GM12801 (cell line): Measurements from ENCODE around the gene TMEM239.

Source experiments
- TF ChIP-seq, protein P1 (sequence below): IDR thresholded peaks from one replicate; pipeline ENCODE4 v1.5.1; 2011; ENCODE audit warnings: control low read depth; ENCODE audit not compliant: insufficient read length; ENCODE audit errors: extremely low read depth

Gene TMEM239

DNA sequence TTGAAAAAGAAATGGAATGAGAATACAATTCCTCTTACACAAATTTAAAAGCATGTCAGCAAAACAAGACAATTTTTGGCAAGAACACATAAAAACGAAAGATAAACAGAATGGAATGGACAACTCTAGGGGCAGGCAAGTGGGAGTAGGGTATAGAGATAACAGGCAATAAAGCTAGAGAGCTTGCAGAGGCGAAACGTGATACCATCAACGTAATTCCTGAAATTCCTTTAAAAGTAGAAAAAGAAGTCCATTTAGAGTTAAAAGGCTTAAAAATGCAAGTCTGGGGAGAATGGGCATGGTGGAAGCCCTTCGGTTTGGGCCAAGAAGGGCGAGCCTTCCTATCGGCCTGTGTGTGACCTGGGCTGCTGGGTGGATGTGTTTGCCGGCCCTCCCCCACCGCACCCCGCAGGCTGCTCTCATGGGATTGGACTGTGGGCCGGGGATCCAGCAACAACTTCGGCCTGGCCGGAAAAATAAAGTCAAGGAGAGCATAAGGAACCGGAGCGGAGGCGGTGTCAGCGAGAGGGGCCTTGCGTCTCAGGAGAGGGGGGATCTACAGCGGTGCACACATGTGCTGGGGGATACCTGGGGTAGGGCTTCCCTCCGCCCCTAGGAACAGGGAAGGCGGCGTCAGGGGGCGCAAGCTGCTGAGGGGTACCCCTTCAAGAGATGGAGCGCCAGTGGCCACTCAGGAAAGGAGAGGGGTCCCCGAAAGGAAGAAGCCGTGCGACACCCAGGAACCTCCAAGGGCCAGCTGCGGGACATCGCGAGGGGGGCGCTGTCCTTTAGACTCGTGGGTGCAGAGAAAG lies 4.1 kb downstream of the TMEM239 start:
- TF ChIP-seq, protein P1, sequence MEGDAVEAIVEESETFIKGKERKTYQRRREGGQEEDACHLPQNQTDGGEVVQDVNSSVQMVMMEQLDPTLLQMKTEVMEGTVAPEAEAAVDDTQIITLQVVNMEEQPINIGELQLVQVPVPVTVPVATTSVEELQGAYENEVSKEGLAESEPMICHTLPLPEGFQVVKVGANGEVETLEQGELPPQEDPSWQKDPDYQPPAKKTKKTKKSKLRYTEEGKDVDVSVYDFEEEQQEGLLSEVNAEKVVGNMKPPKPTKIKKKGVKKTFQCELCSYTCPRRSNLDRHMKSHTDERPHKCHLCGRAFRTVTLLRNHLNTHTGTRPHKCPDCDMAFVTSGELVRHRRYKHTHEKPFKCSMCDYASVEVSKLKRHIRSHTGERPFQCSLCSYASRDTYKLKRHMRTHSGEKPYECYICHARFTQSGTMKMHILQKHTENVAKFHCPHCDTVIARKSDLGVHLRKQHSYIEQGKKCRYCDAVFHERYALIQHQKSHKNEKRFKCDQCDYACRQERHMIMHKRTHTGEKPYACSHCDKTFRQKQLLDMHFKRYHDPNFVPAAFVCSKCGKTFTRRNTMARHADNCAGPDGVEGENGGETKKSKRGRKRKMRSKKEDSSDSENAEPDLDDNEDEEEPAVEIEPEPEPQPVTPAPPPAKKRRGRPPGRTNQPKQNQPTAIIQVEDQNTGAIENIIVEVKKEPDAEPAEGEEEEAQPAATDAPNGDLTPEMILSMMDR, result no peak

DNA sequence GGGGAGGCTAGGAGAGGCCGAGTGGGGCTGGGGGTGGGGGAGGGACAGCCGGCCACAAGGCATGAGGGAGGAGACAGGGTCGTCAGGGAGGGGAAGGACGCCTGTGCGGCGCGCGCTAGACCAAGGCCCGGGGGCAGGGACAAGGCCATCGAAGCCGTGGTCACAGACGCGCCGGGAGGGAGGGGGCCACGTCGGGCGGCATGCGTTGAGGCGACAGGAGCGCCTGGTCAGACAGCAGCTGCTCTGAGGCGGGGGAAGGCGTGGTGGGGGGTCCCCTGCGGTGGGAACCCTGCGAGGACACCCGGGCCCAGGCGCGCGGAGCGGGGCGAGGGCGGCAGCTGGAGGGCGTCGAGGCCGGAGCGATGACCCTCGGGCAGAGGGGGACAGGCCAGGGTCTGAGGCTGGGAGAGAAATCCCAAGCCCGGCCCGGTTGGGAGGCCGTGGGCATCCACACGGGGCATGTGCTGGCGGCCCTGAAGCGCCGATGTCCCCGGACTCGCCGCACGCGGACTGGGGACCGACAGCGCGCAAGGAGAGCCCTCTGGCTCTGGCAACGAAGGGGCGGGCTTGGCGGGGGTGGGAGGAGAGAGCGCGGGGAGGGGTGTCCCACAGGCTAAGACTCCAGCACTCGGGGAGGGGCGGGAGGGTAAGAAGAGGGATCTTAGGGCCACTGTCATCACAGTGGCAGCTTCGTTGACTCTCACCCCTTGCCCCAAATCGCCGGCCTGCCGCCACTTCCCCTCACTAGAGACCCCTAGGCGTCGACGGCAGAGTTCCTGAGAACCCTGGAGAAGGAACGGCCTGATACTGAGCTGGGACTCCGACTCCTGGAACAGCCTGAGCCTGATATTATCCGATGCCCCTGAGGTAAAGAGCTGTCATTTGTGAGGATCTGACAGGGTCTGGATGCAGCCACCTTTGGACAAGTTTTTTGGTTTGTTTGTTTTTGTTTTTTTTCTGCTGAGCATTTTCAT lies 5.0 kb downstream of the TMEM239 start:
- TF ChIP-seq, protein P1, result no peak

DNA sequence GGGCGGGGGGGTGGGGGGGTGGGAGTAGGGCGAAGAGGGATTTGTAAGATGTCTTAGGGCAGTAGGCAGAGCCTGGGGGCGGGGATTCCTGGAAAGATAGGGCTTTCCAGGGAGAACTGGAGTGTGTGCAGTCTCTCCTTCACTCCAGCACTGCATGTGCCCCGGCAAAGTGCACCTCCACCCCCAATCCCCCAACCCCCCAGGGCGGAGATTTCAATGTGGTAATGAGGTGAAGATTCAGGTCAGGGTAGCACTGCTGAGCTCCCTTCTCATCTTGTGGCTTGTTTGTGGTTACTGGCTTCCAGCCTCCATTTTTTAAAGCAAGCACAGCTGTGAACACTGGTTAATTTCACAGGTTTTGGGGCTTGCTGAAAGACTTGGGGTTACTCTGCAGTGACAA lies 5.9 kb downstream of the TMEM239 start:
- TF ChIP-seq, protein P1, result no peak

DNA sequence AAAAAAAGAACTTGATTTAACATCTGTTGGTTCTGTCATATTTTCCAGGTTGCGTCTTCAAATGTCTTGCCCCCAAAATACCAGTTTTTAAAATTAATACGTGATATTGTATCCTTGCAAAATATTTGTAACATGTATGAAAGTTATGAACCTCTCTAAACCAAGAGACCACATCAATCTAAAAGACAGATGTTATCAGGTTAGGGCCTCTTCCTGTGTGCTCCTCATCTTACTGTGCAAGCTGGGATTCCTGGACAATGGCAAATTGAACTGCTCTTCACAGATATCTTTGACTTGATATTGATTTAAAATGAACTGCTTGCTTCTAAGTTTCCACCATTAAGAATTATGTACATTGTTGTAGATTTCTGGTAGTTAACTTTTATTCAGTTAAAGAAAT lies 9.6 kb downstream of the TMEM239 start:
- TF ChIP-seq, protein P1, result no peak

DNA sequence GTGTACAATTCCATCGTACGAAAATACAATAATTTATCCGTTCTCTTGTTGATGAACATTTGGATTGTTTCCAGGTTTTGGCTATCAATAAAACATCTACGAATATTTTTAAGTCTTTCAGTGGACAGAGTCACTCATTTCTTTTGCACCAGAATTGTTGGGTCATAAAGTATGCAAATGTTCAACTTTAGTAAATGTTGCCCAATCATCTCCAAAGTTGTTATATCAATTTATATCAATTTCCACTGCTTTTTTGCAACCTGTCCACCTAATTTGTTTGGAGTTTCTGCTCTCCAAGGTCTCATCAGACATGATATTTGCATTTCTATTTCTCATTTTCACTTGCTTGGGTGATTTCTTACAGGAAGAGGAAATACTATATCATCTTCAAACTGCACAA lies 10.5 kb downstream of the TMEM239 start:
- TF ChIP-seq, protein P1, result no peak

DNA sequence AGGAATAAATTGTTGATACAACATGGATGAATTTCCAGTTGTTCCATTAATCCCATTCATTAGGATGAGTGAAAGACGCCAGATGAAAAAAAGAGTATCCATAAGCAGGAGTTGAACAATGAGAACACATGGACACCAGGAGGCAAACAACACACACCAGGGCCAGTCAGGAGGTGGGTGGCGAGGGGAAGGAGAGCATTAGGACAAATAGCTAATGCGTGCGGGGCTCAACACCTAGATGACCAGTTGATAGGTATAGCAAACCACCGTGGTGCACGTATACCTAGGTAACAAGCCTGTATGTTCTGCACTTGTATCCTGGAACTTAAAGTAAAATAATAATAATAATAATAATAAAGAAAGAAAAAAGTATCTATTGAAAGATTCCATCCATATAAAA lies 13.2 kb downstream of the TMEM239 start:
- TF ChIP-seq, protein P1, result no peak

DNA sequence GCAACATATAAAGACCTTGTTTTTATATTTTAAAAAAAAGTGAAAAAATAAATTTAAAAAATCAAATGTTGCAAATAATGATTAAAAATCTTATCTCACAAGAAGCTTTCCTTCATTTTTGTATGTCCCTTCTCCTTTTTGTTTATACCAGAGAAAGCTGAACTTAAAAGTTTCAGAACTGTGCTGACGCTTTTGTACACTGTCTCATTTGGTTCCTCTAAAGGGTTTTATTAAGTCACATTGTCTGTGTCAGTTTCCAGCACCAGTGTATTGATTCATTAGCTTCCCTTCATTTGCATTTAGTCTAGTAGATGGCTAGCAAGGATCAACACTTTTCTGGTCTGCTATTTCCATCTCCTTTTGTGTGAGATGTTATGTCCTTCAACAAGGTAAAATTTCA lies 17.6 kb downstream of the TMEM239 start:
- TF ChIP-seq, protein P1, result no peak
